IMR-90 (cell line): ENCODE measurements around the gene OGFOD2. TPM values are rescaled to one million over a fixed set of nuclear protein-coding genes. Genes with fewer than 3 reads are reported as not detected.

ENCODE experiments used
- ATAC-seq: fragments of 200-7000 bp; cut with Tn5 transposase; 2 replicates; pipeline ENCODE4 v1.9.1; 2020; ENCODE audit warnings: low read depth, mild to moderate bottlenecking, moderate library complexity
- BruUV-seq: library from RNA; stranded (reverse); fragments of 400-500 nt; replicated peaks from 2 replicates; lab custom pipeline; 2021; lab: Mats Ljungman, UMichigan
- CTCF ChIA-PET: fragments of 300-600 bp; formaldehyde crosslinking; extraction: SDS; loops from one replicate; lab custom pipeline; 2021; ENCODE audit warnings: antibody characterized with exemption; lab: Yijun Ruan, JAX
- POLR2A ChIA-PET: fragments of 300-600 bp; sonication (Branson Sonifier 250); formaldehyde crosslinking; loops from one replicate; lab custom pipeline; 2022; ENCODE audit warnings: antibody characterized with exemption; ENCODE audit not compliant: unreplicated experiment; lab: Charles Lee
- DNase-seq: peaks from one replicate; pipeline ENCODE4 v3.0.0; 2013
- H2AFZ ChIP-seq: replicated peaks from 2 replicates; pipeline ENCODE3; 2013; ENCODE audit warnings: low read length, mild to moderate bottlenecking; ENCODE audit not compliant: poor library complexity
- H2AK5ac ChIP-seq: 2 replicates; pipeline ENCODE4 v1.6.1; 2013; ENCODE audit warnings: low read depth, low read length, inconsistent platforms
- H2AK9ac ChIP-seq: replicated peaks from 2 replicates; pipeline ENCODE3; 2013; ENCODE audit warnings: mild to moderate bottlenecking, low read depth, low read length, moderate library complexity; ENCODE audit not compliant: poor library complexity
- H2BK120ac ChIP-seq: 2 replicates; pipeline ENCODE4 v1.6.1; 2013; ENCODE audit warnings: low read depth, low read length, inconsistent platforms
- H2BK15ac ChIP-seq: 3 replicates; pipeline ENCODE4 v1.6.1; 2013; ENCODE audit warnings: low read depth, low read length, inconsistent platforms
- H2BK20ac ChIP-seq: 2 replicates; pipeline ENCODE4 v1.6.1; 2013; ENCODE audit warnings: low read depth, mild to moderate bottlenecking, inconsistent platforms, low read length, moderate library complexity
- H2BK5ac ChIP-seq: 2 replicates; pipeline ENCODE4 v1.6.1; 2013; ENCODE audit warnings: mild to moderate bottlenecking, low read depth, low read length, inconsistent platforms; ENCODE audit not compliant: poor library complexity, severe bottlenecking
- H3K14ac ChIP-seq: replicated peaks from 2 replicates; pipeline ENCODE4 v1.6.1; 2013; ENCODE audit warnings: low read depth, low read length, inconsistent platforms
- H3K18ac ChIP-seq: 2 replicates; pipeline ENCODE4 v1.6.1; 2013; ENCODE audit warnings: low read depth, low read length, control low read depth
- H3K23ac ChIP-seq: 2 replicates; pipeline ENCODE4 v1.6.1; 2013; ENCODE audit warnings: low read depth, low read length, inconsistent platforms
- H3K27ac ChIP-seq: 2 replicates; pipeline ENCODE4 v1.5.1; 2013; ENCODE audit warnings: mild to moderate bottlenecking, control low read depth, low read length; ENCODE audit not compliant: insufficient read depth
- H3K27me3 ChIP-seq: 2 replicates; pipeline ENCODE4 v1.6.1; 2013; ENCODE audit warnings: low read length; ENCODE audit not compliant: control insufficient read depth, insufficient read depth
- H3K36me3 ChIP-seq: 2 replicates; pipeline ENCODE4 v1.6.1; 2013; ENCODE audit warnings: low read length, mixed read lengths; ENCODE audit not compliant: control insufficient read depth, insufficient read depth
- H3K4ac ChIP-seq: 2 replicates; pipeline ENCODE4 v1.6.1; 2013; ENCODE audit warnings: low read depth, low read length, inconsistent platforms
- H3K4me1 ChIP-seq: 2 replicates; pipeline ENCODE4 v1.6.1; 2013; ENCODE audit warnings: low read length, mixed read lengths; ENCODE audit not compliant: control insufficient read depth, insufficient read depth
- H3K4me2 ChIP-seq: 2 replicates; pipeline ENCODE4 v1.6.1; 2013; ENCODE audit warnings: low read depth, mild to moderate bottlenecking, control low read depth, low read length, moderate library complexity
- H3K4me3 ChIP-seq: 2 replicates; pipeline ENCODE4 v1.5.1; 2013; ENCODE audit warnings: low read depth, mild to moderate bottlenecking, control low read depth, low read length, moderate library complexity; ENCODE audit not compliant: insufficient read depth
- H3K56ac ChIP-seq: 2 replicates; pipeline ENCODE4 v1.6.1; 2013; ENCODE audit warnings: low read length, inconsistent platforms; ENCODE audit not compliant: insufficient read depth; ENCODE audit errors: extremely low read depth
- H3K79me1 ChIP-seq, 2 experiments: 2 replicates each; pipeline ENCODE4 v1.6.1; 2013; ENCODE audit warnings: low read length in 2 of 2, inconsistent platforms in 1 of 2, low read depth in 1 of 2
- H3K9ac ChIP-seq: 2 replicates; pipeline ENCODE4 v1.6.1; 2013; ENCODE audit warnings: low read depth, low read length, control low read depth
- H3K9me1 ChIP-seq: 2 replicates; pipeline ENCODE4 v1.6.1; 2013; ENCODE audit warnings: low read length, inconsistent platforms; ENCODE audit not compliant: insufficient read depth
- H3K9me3 ChIP-seq: 2 replicates; pipeline ENCODE4 v1.6.1; 2013; ENCODE audit warnings: low read length; ENCODE audit not compliant: control insufficient read depth, insufficient read depth
- H4K20me1 ChIP-seq: 2 replicates; pipeline ENCODE4 v1.6.1; 2013; ENCODE audit warnings: low read length, inconsistent platforms; ENCODE audit not compliant: insufficient read depth
- H4K5ac ChIP-seq: 2 replicates; pipeline ENCODE4 v1.6.1; 2013; ENCODE audit warnings: mild to moderate bottlenecking, low read depth, low read length, control low read depth
- H4K8ac ChIP-seq, 2 experiments: 2 replicates each; pipeline ENCODE4 v1.6.1; 2013; ENCODE audit warnings: low read depth in 2 of 2, low read length in 2 of 2, control low read depth in 1 of 2, inconsistent platforms in 1 of 2
- H4K91ac ChIP-seq: 2 replicates; pipeline ENCODE4 v1.6.1; 2013; ENCODE audit warnings: low read depth, low read length, inconsistent platforms; ENCODE audit not compliant: insufficient read depth
- BHLHE40 ChIP-seq: fragments of 150-350 bp; IDR thresholded peaks from 2 replicates; pipeline ENCODE4 v1.6.1; 2016; ENCODE audit warnings: mild to moderate bottlenecking, low read depth, low read length
- CEBPB ChIP-seq: IDR thresholded peaks from 2 replicates; pipeline ENCODE4 v1.6.1; 2012; ENCODE audit warnings: low read depth, low read length, improper control_type of control experiment
- CHD1 ChIP-seq: IDR thresholded peaks from 2 replicates; pipeline ENCODE4 v1.6.1; 2012; ENCODE audit warnings: low read depth, low read length, improper control_type of control experiment
- CTCF ChIP-seq: conservative IDR thresholded peaks from 2 replicates; pipeline ENCODE4 v1.5.1; 2012; ENCODE audit warnings: mild to moderate bottlenecking, low read depth, low read length, improper control_type of control experiment
- ELK1 ChIP-seq: fragments of 150-350 bp; IDR thresholded peaks from 2 replicates; pipeline ENCODE4 v1.6.1; 2016; ENCODE audit warnings: low read depth, mild to moderate bottlenecking, low read length, moderate library complexity, borderline replicate concordance
- FOS ChIP-seq: fragments of 150-350 bp; IDR thresholded peaks from 2 replicates; pipeline ENCODE4 v1.6.1; 2016; ENCODE audit warnings: low read depth, low read length
- MAFK ChIP-seq: IDR thresholded peaks from 2 replicates; pipeline ENCODE4 v1.6.1; 2012; ENCODE audit warnings: low read depth, low read length, improper control_type of control experiment
- MAZ ChIP-seq: IDR thresholded peaks from 2 replicates; pipeline ENCODE4 v1.6.1; 2012; ENCODE audit warnings: low read depth, mild to moderate bottlenecking, low read length, improper control_type of control experiment, moderate library complexity, borderline replicate concordance
- MXI1 ChIP-seq: IDR thresholded peaks from 2 replicates; pipeline ENCODE4 v1.6.1; 2012; ENCODE audit warnings: low read depth, mild to moderate bottlenecking, low read length, moderate library complexity, borderline replicate concordance
- NFE2L2 ChIP-seq: fragments of 150-350 bp; IDR thresholded peaks from 2 replicates; pipeline ENCODE4 v1.6.1; 2016; ENCODE audit warnings: low read depth, mild to moderate bottlenecking, low read length
- POLR2A ChIP-seq: IDR thresholded peaks from 2 replicates; pipeline ENCODE4 v1.6.1; 2012; ENCODE audit warnings: mild to moderate bottlenecking, low read depth, low read length
- RCOR1 ChIP-seq: IDR thresholded peaks from 2 replicates; pipeline ENCODE4 v1.6.1; 2012; ENCODE audit warnings: mild to moderate bottlenecking, low read length, improper control_type of control experiment; ENCODE audit not compliant: insufficient replicate concordance
- SMC3 ChIP-seq: fragments of 150-350 bp; IDR thresholded peaks from 2 replicates; pipeline ENCODE4 v1.6.1; 2016; ENCODE audit warnings: low read depth, mild to moderate bottlenecking, antibody characterized with exemption, low read length, moderate library complexity
- USF2 ChIP-seq: fragments of 150-350 bp; IDR thresholded peaks from 2 replicates; pipeline ENCODE4 v1.6.1; 2017; ENCODE audit warnings: mild to moderate bottlenecking, antibody characterized with exemption, low read length, low read depth
- WGBS, 2 experiments: methylation state at CpG; one replicate each; pipeline versions ENCODE4 v1.1.5 to v1.1.7; 2013; ENCODE audit warnings: missing lambda C conversion rate in 2 of 2; ENCODE audit not compliant: insufficient read length in 1 of 2; ENCODE audit errors: extremely low coverage in 2 of 2; 5-methylcytosine and 5-hydroxymethylcytosine counted together
- dilution Hi-C: fragments of 300-500 bp; cut with HindIII; formaldehyde crosslinking; loops from one replicate; pipeline ENCODE4 v1.14.3; 2018; ENCODE audit warnings: low sequenced_read_pairs; ENCODE audit not compliant: unreplicated experiment
- in situ Hi-C: fragments of 300-500 bp; cut with MboI; formaldehyde crosslinking; loops from 3 replicates; pipeline ENCODE4 v1.14.3; 2019; ENCODE audit warnings: low sequenced_read_pairs, inconsistent platforms, mixed read lengths
- intact Hi-C: fragments of 100-400 bp; cut with micrococcal nuclease; formaldehyde crosslinking; loops from 2 replicates; pipeline ENCODE4 v1.10.0; 2022
- polyA plus RNA-seq, 3 experiments: library from polyadenylated mRNA; depleted of rRNA; stranded (reverse); fragments of >200 nt; gene quantifications; 2 replicates each; pipeline ENCODE4 v1.2.3, GENCODE V29; 2012; ENCODE audit warnings: low replicate concordance in 1 of 3
- total RNA-seq: library from RNA; depleted of rRNA; stranded (reverse); fragments of >200 nt; gene quantifications from 2 replicates; pipeline ENCODE4 v1.2.3, GENCODE V29; 2012

Gene OGFOD2
- total and polyA plus RNA-seq, 2 of the 4 experiments (the other 2 are of a cell fraction), result 4.3 to 18.2 TPM

GRCh38 chr12:122961531-122962329 lies 13.3 kb upstream of the OGFOD2 start:
- H2AK9ac ChIP-seq, result no peak overlapping the region
- H3K14ac ChIP-seq, result no peak overlapping the region
- DNase-seq (no peak), ATAC-seq (no peak)
- WGBS, 2 experiments, result no CpG with 5 or more reads among the region's 10 CpGs
- no peak overlapping the region for H2BK5ac ChIP-seq
- intact Hi-C loops (no loop called here), in situ Hi-C loops (loop anchor here (25.0 kb wide), 1 partner anchor 324 kb away; no protein-coding TSS in a partner anchor), dilution Hi-C loops (no loop called here)
- no peak overlapping the region for H2AFZ ChIP-seq
- no peak overlapping the region for H3K4ac ChIP-seq
- H4K20me1 ChIP-seq, result peaks cover 4% of the 10 kb centered on the region
- H3K4me1 ChIP-seq, result peaks cover 8% of the 10 kb centered on the region
- no peak overlapping the region for H4K8ac ChIP-seq
- no peak overlapping the region for H3K4me2 ChIP-seq
- H3K4me3 ChIP-seq, result no peak overlapping the region
- no peak overlapping the region for H3K18ac ChIP-seq
- TF ChIP-seq CHD1, result no peak
- no peak for TF ChIP-seq BHLHE40
- TF ChIP-seq MAZ, result no peak
- no peak for TF ChIP-seq RCOR1
- no peak for TF ChIP-seq MAFK
- TF ChIP-seq POLR2A, result no peak
- no peak for TF ChIP-seq ELK1
- TF ChIP-seq SMC3, result no peak
- TF ChIP-seq CTCF, result no peak
- no peak for TF ChIP-seq CEBPB
- no peak for TF ChIP-seq NFE2L2
- TF ChIP-seq MXI1, result no peak
- TF ChIP-seq USF2, result no peak
- TF ChIP-seq FOS, result no peak
- no peaks in the 10 kb centered on the region; the same call in 1 of the 2 replicates for H3K9me1 ChIP-seq
- no peak overlapping the region for H3K27ac ChIP-seq
- H2BK20ac ChIP-seq, result no peak overlapping the region; the same call in 1 of the 2 replicates
- H3K79me1 ChIP-seq, result peaks cover 0 to 25% of the 10 kb centered on the region in 2 experiments; a peak in 2 of 4 replicates
- H3K27me3 ChIP-seq, result no peaks in the 10 kb centered on the region
- no peak overlapping the region for H3K23ac ChIP-seq
- H3K56ac ChIP-seq, result no peak overlapping the region
- BruUV-seq, result no TSS peak
- H2AK5ac ChIP-seq, result no peak overlapping the region
- ChIA-PET CTCF (interaction anchor here (2.1 kb wide), 1 partner anchor 168 kb away, joined by 4 read pairs; no protein-coding TSS in a partner anchor), POLR2A (no interaction called here)
- no peak overlapping the region for H2BK15ac ChIP-seq
- H3K9me3 ChIP-seq, result no peaks in the 10 kb centered on the region
- H3K36me3 ChIP-seq, result peaks cover 4% of the 10 kb centered on the region
- no peak overlapping the region for H4K91ac ChIP-seq
- no peak overlapping the region for H2BK120ac ChIP-seq
- no peak overlapping the region for H3K9ac ChIP-seq
- no peak overlapping the region for H4K5ac ChIP-seq
